ENCODE data around the gene DHCR24.
"Not testable (repeated sequence)": the region's sequence is repeated elsewhere in the genome, so short reads cannot be mapped to it uniquely, and the experiment has no call there.

The DHCR24 gene, protein sequence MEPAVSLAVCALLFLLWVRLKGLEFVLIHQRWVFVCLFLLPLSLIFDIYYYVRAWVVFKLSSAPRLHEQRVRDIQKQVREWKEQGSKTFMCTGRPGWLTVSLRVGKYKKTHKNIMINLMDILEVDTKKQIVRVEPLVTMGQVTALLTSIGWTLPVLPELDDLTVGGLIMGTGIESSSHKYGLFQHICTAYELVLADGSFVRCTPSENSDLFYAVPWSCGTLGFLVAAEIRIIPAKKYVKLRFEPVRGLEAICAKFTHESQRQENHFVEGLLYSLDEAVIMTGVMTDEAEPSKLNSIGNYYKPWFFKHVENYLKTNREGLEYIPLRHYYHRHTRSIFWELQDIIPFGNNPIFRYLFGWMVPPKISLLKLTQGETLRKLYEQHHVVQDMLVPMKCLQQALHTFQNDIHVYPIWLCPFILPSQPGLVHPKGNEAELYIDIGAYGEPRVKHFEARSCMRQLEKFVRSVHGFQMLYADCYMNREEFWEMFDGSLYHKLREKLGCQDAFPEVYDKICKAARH

DNA sequence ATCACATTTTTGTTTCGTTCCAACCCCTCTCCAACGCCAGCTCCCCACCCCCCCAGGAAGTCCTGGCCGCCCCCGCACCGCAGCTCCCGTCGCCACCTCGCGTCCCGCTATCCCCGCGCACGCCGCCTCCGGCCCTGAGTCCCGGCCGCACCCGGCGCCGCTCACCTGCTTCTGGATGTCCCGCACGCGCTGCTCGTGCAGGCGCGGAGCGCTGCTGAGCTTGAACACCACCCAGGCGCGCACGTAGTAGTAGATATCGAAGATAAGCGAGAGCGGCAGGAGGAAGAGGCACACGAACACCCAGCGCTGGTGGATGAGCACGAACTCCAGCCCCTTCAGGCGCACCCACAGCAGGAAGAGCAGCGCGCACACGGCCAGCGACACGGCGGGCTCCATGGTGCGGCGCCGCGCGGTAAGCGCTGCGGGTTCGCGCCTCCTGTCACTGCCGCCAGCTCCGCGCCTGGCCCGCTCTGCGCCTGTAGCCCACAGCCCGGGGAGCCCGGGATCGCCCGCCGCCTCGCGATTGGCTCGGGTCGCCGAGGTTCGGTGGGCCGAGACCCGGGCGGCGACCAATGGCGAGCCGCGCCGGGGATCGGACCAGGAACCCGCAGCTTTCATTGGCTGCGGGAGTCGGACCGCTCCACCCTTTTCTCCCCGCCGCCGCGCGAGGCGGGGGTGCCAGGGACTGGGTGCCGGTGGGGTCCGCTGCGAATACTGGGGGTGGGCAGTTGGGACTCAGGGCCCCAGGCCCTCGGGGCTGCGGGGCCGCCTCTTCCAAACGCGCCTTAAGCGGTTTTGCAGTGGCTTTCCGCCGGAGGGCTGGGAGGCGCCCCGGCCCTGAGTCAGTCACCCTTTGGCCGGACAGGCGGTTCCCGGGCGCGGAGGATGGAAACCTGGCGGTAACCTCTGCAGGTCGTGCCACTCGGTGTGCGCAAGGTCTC is at the start of gene DHCR24:
TSS of gene DHCR24 (minus strand) at position 472 of the 941 bp plus-strand sequence. CDS start at position 396, 76 bp downstream.
- DNase-seq = peak; percentile 56

DNA sequence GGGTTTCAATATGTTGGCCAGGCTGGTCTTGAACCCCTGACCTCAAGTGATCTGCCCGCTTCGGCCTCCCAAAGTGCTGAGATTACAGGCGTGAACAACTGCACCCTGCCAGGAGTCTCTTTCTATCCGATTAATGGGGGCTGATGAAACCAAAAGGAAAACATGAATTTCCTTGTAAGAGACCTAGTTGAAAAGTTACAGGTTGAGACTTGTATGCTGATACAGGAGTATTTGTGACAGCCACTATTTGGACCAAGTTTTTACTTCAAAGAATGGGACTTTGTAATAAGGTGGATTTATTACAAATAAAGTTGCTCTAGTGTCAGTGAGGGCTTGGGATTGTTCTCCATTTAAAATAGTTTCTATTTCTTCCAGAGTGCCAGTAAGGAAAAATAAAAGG is 49.8 kb upstream of the DHCR24 start:
- DNase-seq = no peak

DNA sequence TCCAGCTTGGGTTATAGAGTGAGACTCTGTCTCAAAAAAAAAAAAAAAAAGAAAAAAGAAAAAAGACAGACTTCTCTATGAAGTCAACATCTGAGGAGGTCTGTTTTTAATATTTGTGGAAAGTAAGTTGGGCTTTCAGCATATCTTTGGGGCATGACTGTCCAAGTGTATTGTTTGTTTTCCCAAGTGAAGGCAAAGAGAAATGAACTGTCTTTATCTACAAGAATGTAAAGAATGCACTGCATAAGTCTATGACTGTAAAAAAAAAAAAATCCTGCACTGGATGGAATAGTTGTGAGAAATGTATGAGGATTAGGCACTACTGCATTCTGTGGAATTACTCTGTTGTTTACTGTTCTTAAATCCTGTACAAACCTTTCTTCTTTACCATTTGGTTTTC is 47.9 kb upstream of the DHCR24 start:
- DNase-seq = no peak

DNA sequence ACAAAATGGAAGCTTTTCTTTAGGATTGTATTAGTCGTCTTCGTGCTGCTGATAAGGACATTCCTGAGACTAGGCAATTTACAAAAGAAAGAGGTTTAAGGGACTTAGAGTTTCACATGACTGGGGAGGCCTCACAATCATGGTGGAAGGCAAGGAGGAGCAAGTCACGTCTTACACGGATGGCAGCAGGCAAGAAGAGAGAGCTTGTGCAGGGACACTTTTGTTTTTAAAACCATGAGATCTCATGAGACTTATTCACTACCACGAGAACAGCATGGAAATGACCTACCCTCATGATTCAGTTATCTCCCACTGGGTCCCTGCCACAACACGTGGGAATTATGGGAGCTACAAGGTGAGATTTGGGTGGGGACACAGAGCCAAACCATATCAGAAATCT is 47.1 kb upstream of the DHCR24 start:
- not testable (repeated sequence) for DNase-seq

DNA sequence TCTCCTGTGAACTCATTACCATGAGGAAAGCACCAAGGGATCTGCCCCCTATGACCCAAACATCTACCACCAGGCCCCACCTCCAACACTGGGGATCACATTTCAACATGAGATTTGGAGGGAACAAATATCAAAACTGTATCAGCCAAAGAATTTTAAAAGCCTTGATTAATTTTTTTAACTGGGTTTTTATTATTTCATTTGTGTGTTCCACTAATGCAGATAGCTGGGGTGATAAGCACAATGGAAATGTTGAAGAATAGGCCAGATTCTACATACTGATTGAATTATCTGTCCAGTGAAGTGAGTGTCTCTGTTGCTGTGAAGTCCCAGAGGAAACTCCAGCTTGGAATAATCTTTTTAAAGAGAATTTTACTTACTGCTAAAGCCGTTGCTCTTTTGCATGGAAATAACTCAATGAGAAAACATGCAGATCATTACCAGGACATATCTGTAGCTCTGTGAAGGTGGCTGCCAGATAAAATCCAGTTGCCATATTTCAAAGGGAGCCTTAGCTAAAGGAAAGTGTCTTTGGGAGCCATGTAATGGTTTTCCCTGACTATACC is 44.4 kb upstream of the DHCR24 start:
- DNase-seq = no peak

DNA sequence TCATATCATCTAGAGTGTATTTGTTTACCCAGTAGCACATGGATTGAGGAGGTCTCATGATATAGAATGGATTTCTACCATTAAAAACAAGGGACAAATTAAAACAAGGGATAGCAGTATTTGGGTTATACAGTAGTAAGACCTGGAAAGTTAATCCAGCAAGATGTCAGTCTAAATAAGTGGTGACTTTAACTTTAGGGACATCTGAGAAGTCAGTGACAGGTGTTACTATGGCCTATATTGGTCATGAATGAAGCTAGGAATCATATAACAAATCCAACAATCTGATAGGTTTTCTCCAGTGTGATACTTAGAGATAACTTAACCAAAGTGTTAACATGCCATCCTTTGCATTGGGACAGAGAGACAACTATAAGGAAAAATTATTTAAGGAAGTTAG is 42.7 kb upstream of the DHCR24 start:
- no peak for DNase-seq

DNA sequence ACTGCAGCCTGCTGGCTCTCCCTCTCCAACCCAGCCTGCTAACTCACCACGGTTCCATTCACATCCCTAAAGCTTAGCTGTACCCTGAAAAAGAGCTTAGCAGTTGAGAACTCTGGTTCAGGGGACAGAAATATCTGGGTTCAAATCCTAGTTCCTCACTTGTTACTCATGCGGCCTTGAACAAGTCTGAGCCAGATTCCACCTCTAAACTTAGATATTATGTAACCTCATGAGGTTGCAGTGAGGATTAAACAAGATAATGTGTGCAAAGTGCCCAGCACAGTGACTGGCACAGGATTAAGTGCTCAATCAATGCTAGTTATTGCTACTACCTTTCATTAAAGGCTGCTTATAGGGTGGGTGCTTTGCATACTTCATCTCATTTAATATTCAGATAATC is 41.3 kb upstream of the DHCR24 start:
- no peak for DNase-seq

DNA sequence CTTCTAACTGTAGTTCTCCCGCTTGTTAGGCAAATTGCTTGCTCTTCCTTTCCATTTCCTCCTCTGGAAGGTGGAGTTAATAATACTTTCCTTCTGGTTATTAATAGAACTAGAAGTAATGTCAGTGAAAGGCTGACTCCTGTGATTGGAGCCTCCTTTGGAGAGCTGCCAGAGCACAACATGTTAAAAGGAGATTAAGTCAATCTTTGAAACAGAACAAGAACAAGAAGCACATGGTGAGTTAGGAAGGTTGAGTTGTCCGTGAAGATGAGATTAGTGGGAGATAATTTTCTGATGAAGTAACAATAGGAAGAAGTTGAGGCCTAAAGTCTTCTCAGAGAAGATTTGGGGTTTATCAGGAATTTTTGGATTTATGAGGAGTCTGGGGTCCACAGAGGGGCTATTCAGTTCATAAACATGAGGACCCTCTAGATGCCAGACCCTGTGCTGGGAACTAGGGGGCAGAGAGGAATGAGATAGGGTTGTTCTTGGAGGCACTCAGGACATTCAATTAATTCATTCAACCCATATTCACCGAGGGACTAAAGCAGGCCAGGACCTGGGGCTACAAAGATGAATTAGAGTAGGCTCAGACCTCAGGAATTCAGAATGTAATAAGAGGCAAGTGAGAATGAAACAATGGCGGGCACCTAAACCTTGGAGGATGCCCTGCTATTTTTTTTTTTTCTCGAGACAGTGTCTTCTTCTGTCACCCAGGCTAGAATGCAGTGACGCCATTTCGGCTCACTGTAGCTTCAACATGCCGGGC is 40.7 kb upstream of the DHCR24 start:
- DNase-seq = no peak

DNA sequence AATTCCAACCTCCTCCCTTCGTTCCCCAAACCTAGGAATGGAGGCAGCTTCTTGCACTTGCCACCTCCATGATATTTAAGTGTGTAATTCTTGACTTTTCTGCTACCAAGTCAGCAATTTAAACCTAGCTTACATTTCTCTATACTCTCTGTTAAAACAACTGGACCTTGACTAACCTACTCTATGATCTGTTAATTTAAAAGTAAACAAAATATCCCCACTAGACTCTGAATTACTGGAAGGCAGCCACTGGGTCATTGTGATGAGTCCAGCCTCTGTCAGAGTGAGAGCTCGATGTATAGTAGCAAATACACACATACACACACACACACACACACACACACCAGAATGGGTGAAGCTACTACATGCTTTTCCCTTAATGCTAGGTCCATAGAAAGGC is 40.0 kb upstream of the DHCR24 start:
- no peak for DNase-seq

DNA sequence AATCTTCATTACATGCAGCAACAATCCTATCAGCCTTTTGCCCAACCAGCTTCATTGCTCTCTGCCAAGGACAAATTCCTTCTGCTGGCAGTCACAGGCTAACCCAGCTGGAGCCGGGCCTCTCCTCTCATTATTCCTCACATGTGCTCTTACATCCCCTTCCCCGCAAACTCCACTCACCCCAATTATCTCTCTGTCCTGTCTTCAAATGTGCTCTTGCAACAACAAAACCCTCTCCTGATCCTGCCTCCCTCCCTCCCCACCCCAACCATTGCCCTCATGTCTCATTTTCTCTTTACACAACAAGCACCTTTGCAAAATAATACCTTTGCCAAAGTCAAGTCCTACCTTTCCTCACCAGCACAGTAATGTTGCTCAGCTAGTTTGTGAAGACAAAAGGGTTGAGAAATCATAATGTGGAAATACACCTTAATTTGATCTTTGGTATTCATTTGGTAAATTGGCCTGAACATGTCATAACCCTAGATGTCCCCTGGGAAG is 36.0 kb upstream of the DHCR24 start:
- no peak for DNase-seq

DNA sequence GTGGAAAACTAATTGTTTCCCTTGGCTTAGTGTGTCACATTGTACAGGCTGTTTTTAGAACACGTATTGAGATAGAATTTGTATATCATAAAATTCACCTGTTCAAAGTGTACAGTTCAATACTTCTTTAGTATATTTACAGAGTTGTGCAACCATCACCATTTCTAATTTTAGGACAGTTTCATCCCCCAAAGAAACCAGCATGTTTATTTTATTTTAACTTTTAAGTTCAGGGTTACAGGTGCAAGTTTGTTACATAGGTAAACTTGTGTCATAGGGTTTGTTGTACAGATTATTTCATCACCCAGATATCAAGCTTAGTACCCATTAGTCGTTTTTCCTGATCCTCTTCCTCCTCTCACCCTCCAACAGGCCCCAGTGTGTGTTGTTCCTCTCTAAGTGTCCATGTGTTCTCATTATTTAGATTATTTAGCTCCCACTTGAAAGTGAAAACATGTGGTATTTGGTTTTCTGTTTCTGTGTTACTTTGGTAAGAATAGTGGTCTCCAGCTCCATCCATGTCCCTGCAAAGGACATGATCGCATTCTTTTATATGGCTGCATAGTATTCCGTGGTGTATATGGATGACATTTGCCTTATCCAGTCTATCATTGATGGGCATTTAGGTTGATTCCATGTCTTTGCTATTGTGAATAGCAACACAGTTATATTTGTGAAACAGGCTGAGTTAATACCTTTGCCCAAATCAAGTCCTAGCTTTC is 35.2 kb upstream of the DHCR24 start:
- no peak for DNase-seq

DNA sequence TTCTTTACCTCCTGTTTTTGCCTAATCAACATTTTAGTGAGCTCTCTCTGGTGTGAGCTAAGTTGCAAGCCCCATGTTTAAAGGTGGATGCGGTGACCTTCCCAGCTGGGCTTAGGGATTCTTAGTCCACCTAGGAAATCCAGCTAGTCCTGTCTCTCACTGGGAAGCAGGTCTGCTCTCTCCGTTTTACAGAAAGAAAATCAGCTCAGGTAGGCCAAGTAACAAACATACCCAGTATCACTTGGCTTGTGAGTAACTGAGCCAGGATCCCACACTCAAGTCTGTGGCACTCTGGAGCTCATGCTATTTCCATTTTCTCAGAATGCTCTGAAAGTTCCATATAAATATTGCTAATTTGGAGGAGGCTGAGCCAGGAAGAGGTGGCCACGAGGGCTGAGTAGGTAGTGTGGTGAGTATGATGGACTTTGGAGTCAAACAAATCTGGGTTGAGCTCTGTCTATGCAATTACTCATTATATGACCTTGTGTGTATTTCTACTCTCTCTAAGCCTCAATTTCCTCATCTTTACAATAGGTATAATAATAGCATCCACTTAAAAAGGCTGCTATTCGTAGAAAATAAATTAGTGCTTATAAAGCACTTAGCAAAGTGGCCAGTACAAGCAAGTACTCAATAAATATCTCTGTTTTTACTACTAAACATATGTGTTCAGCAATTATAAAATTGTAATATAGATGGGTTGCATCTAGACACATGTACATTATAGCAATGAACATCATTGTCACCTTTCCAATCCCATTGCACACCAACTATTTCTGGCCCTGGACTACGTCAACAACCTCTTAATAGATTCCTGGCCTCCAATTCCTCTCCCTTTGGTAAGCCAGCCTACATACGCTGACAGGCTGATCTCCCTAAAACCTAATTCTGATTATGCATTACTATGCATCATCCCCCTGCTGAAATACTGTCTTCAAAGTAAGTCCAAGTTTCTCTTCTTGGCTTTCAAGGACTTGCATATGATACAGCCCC is 32.7 kb upstream of the DHCR24 start:
- no peak for DNase-seq

DNA sequence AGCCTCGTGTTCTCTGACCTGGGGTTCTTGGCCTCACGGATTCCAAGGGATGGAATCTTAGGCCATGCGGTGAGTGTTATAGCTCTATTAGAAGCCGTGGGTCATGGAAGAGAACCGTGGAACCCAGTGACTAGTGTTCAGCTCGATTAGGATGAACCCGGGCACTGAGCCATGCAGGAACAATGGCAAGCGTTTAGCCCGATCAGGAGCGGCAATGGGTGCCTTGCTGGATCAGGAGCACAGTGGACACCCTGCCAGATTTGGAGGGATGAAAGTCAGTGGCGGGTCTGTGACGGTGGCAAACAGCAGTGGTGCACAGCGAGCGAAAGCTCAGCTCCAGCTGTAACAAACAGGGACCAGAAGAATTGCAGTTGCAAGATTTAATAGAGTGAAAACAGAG is 24.1 kb upstream of the DHCR24 start:
- not testable (repeated sequence) for DNase-seq

DNA sequence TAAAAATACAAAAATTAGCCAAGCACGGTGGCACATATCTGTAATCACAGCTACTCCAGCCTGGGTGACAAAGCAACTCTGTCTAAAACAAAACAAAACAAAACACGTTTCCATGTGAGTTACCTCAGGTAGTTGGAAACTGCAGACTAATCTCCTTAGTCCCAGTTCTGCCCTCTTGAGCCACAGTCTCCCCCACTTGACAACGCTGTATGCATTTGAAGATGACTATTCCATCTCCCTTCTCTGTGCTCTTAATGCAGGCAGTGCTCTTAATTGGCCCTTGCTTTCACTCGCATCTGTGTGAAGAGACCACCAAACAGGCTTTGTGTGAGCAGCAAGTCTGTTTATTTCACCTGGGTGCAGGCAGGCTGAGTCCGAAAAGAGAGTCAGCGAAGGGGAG is 19.6 kb upstream of the DHCR24 start:
- no peak for DNase-seq

DNA sequence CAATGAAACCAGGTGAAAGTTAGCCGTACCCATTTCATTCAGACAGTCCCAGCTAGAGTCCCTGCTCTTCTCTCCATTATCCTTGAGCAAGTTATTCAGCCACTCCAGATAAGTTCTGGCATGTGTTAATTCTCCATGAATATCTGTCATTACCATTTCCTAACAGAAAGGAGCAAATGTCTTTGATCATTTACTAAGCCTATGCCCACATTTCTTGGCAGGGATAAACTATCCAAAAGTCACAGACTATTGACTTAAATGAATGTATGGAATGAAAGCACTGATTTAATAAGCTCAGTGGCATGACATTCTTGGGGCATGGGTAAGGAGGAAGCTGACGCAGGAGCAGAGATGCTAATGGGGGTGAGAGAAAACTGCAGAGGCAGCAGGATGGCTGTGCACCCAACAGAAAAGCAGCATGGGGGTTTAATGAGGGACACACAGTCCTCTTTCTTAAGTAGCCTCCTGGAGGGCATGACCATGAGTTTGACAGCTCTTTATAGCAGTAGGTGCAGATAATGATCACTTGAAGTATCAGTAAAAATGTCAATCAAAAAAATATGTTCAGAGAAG is 17.6 kb upstream of the DHCR24 start:
- DNase-seq = no peak

DNA sequence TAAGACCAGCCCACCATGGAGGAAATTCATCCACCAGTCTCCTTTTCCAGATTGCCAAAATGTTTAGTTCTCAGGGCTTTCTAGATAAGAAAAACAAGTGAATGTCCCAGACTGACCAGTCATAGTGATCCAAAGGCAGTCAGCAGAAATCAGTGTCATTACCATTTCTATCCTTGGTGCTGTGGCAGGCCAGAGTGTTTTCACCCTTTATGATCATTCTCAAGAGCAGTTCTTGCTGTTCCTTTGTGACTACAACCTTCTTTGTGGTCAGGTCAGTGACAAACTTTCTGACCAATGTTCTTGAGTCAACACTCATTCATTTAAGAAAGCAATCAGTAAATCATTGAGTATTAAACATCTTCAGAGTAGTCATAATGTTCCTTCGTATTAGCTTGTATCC is 7.3 kb upstream of the DHCR24 start:
- DNase-seq = no peak

DNA sequence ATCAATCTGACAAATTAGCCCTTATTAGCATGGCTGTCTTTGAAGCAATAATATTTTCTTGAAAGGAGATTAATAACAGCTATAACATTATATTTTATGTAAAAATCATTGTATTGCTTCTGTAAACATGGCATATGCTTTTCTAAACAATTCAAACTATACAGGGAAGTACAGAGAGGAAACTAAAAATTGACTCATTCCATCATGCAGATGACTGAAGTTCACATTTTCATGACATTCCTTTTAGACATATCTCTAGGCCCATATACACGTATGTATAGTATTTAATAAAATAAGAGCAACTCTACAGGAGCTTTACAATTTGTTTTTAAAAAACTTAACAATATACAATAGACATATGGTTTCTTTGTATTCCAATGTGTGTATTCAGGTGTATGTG is 5.6 kb upstream of the DHCR24 start:
- DNase-seq = no peak

DNA sequence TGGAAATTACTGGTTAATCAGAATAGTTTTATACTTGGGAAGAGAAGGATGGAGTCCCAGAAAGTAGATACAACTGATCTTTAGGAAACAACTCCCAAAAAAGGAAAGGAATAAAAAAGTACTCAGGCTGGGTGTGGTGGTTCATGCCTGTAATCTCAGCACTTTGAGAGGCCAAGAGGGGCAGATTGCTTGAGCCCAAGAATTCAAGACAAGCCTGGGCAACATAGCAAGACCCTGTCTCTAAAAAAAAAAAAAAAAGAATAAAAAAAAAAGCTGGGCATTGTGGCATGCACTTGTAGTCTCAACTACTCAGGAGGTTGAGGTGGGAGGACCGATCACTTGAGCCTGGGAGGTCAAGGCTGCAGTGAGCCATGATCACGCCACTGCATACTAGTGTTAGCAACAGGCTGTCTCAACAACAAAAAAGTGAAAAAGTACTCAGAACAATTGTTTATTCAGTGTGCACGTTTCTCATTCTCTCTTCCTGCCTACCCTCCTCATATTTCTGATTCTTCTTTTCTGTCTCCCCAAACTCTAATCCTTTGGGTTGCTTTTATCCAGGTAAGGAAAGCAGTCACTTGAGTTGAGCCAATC is 2.2 kb upstream of the DHCR24 start:
- no peak for DNase-seq

DNA sequence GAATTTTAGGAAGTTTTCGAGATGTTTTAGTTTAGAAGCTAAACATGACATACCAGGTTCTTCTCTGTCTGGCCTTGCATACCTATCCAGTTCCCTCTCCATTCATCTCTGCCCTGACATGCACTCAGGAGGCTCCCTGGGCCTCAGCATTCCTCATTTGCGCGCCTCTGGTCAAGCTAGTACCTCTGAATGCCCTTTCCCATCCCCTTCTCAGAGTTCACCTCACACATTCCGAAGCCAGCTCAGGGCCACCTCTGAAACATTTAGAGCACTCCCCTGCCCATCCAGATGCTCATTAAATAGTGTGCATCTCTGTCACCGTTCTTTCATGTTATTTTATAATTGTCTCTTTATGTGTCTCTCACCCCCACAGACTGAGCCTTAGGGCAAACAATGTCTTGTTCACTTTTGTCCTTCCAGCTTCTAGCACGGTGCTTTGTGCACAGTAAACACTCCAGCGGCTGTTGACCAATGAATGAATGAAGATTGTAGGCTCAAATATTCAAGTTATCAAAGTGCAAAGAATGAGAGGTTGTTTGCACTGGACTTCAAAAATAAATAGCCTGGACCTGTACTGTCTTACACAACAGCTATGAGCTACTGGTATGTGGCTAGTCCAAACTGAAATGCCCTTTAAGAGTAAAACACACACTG is 1.2 kb upstream of the DHCR24 start:
- DNase-seq = no peak
